Measurements from ENCODE around the gene CSNK1G2.

Gene CSNK1G2

DNA sequence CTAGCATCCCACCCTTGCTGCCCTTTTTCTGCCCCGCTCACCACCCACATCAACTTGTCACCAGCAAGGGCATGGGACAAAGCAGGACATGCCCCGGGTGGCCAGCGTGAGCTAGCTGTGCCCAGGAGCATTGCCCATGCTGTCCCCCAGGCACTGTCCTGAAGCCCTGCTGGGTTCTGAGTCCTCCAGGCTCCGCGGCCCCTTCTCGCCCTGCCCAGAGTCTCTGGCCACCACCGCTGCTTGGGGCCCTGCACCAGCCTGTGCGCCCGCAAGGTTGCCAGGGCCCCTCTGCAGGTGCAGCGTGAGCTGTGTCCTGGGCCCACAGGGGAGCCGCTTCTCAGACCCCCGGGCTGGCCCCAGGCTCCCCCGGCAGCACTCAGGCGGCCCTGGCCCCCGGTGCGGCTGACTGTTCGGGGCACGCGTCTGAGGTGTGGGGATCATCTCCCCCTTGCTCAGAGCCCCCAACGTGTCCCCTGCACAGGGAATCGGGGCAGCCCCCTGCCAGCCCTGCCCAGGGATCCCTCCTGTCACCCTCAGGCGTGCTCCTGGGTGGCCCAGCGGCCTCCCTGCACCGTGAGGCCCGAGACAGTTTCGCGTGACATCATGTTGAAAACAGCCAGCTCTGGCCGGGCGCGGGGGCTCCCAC lies 4.1 kb downstream of the CSNK1G2 start:
- DNase-seq = no peak

DNA sequence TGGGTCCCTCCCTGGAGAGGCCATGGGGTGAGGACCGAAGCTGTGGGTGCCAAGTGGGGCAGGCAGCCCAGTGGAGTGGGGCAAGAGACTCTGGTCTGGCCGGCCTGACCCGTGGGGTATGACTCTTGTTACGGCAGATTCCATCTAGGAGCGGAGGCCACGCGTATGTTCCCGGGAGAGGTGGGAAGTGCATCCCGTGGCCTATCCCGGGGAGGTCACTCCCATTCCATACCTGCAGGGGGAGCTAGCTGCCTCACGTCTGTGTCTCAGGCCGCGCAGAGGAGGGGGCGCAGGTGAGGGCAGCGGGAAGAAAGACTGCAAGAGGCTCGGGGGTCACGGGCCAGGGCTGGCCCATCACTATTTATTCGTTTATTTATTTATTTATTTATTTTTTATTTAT lies 4.9 kb downstream of the CSNK1G2 start:
- no peak for DNase-seq

DNA sequence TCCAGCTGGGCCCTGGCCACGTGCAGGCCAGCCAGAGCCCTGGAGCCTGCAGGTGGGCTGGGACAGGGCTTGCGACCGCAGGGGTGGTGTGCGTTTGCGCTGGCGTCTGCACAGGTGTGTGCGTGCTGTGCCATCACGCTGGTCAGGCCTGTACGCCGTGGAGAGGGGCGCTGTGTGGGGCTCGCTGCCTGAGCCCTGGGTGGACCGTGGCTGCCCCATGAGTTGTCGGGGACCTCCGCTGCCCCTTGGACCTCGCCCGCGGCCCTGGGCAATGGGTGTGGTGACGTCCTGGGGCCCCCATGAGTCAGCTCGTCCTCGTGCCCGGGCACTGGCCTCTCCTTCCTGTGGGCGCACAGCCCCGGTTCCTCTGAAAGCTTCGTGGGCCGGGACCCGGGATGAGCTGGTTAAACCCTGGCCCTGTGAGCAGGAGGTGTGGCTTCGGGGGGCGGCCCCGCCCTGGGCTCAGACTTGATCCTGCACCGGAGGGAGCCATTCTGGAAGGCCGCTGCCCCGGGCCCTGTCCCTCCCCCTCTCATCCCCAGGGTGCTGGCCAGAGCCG lies 6.8 kb downstream of the CSNK1G2 start:
- DNase-seq = no peak

DNA sequence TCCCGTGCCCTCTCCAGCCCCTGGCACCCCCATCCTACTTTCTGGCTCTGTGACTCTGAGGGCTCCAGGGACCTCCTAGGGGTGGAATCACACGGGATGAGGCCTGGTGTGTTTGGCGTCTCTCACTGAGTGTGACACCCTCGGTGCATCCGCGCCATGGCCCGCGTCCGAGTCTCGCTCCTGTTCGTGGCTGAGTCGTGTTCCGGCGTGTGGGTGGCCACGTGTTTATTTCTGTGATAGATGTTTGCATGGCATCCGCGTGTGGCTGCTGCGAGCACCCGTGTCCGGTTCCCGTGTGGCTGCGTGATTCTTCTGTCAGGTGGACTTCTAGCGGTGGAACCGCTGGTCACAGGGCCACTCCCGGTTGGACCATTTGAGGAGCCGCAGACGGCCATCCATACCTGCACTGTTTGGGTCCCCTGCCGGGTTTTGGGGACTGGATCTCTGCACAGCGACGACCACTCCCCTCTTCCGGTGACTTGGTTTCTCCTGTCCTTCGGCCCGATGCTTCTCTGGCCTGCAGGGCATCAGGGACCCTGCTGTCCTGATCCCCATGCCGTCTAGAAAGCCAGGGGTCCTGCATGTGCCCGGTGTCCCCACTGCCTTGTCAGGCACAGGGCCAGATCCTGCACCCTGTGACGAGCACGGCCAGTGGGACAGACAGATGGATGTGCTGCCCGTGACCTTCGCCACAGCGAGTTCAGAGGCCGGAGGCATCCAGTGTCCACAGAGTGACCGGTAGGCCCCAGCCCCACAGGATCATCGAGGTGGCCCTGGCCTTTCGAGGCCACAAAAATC lies 8.5 kb downstream of the CSNK1G2 start:
- no peak for DNase-seq

DNA sequence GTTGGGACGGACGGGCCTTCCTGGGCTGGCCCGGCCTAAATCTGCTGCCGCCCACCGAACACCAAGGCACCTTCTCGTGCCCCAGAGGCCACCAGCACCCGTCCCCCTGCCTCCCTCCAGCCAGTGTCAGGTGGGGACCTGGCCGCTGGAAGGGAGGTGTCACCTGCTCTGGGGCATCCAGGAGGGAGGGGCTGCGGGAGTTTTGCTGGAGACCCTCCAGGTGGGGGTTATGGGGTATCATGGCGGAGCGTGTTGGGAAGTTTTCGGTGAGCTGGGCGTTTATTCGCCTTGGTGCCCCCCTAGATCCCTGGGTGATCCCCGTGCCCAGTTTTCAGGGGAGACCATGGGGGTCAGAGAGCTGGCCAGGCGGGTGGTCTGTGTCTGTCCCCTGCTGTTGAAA lies 9.7 kb downstream of the CSNK1G2 start:
- no peak for DNase-seq

DNA sequence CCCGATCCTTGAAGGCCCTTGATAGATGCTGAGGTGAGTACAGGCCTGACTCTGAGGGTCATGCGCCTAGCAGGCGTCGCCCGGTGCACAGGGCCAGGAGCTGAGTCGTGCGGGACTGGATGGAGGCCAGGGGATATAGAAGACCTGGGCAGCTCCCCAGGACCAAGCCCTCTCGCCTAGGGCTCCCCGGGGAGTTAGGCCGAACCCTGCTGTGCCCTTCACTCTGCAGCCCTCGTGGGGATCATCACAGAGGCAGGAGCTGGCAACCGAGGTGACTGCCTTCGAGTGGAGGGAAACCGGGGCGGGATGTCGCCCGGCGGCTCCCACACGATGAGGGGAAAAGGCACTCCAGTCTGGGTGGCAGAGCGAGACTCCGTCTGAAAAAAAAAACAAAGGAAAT lies 11.7 kb downstream of the CSNK1G2 start:
- no peak for DNase-seq

DNA sequence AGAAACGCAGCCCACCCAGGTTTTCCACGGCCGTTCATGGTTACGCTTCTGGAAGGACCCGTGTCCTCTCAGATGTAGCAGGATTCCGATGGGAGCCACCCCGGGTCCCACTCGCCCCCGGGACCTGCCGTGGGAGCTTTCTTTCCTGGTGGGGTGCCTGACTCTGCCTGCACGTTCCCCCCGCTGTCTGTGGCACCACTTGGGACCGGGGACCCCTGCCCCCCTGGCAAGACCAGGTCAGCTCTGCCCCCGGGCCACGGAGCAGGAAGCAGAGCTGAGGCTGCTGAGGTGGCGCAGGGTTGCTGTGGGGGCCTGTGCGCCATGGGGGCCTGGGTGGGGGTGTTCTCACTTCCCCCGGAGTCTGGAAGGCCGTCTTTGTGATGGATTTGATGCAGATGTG lies 12.1 kb downstream of the CSNK1G2 start:
- DNase-seq = no peak

DNA sequence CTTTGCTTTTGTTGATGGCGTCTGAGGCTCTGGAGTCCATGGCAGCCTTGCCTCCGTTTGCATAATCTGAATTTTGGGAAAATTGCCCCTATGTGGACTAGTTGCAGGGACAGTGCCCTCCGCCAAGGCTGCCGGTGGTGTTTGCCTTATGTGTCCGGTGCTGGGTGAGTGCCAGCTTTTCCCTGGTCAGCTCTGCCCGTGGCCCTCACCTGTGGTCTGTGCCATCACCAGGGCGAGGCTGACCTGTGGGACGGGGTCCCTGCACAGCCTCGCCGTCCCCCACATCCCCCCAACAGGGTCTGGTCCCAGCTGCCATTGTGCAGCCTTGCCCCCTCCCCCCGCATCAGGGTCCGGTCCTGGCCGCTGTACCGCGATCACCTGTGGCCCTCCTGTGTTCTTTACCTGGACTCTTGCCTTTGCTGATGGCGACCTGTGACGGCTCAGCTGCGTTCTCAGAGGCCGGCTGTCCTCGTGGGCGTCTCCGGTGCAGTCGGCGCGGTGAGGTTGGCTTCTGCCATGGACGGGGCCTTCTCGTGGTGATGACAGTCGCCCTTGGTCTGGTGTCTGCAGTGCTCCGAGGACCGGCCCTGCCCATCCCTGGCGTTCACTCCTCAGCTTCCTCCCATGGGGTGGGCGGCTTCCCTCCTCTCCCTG lies 12.6 kb downstream of the CSNK1G2 start:
- no peak for DNase-seq

DNA sequence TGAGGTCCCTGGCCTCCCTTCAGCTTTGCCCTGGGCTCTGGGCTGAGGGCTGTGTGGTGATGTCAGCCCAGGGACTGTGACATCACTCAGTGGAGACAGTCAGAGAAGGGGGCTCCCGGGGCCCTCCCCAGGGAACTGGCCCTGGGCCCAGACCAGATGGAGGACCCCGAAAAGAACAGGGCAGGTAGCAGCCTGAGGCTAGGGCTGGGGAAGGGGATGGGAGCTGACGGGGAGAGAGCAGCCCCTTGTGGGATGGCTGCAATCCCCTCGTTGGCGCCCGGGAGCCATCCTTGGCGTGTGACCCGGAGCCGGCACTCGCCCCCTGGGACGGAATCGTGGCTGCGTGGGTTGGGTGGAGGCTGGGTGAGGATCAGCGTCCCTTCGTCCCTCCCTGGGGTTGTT lies 13.6 kb downstream of the CSNK1G2 start:
- no peak for DNase-seq

DNA sequence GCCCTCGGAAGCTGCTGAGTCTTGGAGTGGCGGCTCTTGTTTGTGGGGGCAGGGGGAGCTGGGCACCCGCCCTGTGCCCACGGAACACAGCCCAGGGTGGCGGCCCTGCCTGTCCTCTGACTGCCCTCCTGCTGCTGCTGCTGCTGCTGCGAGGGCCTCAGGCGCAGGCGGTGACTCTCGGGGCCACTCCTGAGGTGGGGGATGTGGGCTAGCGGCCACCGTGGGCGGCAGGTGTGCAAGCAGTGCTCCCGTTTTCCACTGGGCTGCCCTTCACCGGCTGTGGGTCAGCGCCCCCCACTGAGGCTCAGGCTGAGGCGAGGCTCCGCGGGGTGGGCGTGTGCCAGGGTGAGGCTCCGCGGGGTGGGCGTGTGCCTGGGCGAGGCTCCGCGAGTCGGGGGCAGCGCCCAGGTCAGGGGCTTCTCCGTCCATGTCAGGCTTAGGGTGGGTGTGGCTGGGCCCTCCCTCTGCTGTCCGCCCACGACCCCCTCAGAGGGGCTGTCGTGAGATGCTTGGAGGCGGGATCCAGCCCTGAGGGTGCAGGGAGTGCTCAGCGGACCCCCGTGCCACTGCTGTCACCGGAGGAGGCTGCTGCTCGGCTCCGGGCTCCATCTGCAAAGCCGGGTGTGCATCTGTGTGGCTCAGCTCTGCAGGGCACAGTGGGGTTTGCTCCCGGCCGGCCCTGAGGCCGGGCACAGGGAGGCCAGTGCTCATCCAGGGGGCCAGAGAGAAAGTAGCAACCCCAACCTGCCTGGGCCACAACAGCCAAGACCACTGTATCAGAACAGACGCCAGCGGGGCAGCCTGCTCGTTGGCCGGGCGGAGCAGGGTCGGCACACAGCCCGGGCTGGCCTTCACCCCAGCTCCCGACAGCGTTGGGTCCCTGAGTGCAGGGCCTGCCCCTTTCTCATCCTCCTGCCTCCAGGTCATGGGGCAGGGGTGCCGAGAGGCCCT lies 14.5 kb downstream of the CSNK1G2 start:
- DNase-seq = no peak

DNA sequence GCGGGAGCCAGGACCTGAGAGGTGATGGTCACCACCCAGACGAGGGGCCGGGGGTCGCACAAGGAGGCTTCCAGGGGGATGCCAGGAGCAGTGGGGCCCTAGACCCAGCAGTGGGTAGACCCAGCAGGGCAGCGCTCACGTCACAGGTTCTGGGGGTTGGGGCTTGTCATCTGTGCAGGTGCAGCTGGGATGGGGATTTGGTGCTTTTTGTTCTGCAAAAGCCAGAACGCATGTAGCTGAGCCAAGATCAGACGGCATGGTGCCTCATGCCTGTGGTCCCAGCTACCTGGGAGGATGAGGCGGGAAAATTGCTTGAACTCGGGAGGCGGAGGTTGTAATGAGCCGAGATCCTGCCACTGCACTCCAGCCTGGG lies 15.1 kb downstream of the CSNK1G2 start:
- no peak for DNase-seq

DNA sequence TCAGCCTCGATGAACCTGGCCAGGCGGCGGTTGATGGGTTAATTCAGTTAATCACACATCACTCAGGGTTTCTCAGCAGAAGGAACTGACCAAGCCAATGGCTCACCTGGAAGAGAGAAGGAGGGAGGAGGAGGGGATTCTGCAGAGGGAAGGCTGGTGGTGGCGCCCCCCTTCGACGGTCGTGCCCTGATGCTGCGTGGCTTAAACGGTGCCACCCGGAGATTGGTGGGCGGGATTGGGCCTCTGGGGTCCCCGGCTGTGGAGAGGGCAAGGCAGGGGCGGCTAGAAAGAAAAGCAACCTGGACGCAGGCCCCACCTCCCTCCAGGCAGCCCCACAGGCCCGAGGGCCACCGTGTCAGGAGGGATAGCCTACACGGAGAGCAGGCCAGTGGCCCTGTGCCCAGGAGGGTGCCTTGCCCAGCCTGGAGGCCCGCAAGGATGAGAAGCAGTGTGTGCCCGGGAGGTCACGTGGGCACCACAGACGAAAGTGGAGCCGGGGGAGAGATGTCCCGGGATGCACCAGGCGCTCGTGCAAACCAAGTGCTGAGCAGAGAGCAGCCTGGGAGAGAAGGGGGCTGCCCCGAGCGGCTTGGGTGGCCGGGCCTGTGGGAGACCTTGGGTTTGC lies 16.0 kb downstream of the CSNK1G2 start:
- DNase-seq = no peak

DNA sequence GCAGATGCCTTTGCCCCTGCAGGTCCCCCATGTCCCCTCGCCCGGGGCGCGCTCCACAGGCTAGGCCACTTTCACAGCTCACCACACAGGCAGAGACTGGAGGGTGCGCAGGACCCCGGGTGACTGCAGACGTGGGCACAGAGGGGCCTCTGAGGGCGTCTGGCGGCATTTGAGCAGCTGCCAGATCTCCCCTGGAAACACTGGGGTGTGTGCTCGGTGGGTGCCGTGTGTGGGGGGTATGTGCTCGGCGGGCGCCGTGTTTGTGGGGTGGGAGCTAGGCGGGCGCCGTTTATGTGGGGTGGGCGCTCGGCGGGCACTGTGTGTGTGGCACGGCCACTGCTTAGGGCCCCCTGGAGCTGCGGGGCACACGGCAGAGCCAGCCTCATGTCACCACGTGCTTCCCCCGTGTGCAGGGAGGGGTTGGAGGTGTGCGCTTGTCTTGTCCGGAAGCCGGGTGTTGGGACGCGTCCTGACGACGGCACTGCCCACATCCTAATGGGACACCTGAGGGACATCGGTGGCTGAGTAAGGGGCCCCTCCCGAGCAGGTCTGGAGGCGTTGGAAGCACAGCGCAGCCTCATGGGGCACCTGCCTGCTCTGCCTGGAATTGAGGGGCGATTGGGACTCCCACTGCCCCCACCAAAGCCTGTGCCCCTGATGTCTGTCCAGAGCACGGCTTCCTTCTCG lies 16.7 kb downstream of the CSNK1G2 start:
- no peak for DNase-seq

DNA sequence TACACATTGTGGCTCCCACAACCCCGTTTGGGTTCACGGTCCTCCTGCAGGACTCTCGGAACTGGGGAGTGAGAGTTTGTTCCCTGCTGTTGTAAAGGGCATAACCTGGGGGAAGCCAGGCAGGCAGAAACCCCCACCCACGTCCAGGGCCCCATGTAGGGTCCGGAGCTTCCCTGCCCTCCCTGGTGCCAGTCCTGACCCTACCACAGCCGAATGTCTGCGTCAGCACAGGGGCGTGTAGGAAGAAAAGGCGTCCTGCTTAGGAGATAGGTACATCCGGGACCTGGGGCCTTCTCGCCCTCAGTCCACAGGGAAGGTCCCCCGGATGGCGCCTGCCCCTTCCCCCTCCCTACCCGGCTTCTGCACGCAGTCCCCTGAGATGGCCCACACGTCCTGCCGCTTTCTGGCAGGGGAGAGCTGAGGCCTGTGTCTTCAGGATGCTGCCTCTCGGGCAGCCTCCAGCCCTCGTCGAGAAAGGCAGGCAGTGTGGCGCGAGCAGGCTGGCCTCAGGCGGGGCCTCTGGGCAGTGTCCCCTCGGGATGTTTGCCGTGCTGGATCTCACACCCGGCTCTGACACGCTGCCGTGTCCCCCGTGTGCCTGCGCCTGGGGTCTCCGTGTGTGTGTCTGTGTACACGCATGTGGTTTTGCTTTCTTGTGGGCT lies 19.1 kb downstream of the CSNK1G2 start:
- no peak for DNase-seq

DNA sequence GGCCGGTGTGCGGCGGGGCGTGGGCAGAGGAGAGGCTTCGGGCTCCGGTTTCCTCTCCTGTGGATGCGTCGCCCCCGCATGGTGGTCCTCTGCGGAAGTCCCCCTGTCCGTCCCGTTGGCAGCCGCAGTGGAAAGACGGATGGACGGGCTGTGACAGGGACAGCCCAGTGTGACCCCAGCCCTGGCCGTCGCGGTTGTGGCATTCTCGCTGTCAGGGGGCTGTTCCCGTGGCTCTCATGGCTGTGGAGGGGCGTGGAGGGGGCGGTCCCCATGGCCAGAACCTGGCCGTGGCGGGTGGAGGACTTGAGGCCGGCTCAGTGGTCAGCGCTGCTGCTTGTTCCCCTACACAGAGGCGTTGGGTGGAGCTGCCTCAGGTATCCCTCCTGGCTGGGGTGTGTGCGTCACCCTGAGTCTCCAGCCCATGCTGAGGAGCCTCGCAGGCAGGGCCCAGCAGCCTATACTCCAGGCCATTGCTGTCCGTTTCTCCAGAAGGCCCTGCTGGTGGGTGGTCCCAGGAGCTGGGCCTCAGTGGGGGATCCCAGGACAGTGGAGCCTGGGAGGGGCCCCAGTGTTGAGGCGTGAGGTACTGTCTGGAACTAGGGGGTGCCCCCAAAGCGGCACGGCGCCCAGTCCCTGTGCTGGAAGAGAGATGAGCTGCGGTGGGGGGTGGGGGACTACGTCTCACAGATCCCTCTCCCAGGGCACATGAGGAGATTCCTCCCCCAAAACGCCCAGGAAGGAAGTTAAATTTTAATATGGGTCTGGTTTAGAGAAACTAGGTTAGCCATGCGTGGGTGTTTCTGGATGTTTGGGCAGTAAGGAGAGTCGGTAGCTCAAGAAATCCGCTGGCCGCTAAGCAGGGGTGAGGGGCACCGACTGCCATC lies 20.3 kb downstream of the CSNK1G2 start:
- no peak for DNase-seq

DNA sequence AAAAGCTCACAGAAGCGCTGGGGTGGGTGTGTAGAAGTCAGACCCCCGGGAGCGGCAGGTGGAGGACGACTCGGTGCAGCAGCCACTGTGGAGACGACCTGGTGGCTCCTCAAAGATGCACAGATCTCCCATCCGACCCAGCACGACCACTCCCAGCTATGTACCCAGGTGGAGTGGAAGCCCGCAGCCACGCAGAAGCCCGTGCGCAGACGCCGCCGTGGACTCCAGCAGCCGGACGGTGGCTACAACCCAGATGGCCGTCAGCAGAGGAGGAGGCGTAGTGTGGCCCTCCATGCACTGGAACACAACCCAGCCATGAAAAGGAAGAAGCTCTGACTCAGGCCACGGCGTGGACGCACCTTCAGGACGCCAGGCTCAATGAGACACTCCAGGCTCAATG lies 21.7 kb downstream of the CSNK1G2 start:
- DNase-seq = no peak

DNA sequence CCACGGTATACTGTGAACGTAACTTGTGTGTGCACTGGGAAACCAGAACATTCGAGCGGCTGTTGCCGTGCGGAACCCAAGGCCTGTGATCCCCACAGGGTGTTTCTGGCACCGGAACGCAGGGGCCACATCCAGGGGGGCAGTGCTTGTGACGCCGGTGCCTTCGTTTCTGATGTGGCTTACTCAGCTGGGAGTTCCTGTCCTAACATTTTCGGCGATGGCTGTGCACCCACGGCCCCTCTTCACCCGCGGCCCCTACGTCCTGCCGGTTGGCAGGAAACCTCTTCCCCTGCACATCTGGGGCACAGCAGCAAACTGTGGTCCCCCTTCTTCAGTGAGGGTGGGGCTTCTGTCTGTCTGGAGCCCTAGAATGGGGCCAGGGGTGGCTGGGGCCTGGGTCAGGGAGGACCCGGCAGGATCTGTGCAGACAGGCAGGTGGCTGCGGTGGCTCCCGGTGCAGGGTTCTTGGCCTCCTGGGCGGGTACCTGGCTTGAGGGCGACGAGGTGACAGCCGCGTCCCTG lies 26.2 kb downstream of the CSNK1G2 start:
- DNase-seq = no peak

DNA sequence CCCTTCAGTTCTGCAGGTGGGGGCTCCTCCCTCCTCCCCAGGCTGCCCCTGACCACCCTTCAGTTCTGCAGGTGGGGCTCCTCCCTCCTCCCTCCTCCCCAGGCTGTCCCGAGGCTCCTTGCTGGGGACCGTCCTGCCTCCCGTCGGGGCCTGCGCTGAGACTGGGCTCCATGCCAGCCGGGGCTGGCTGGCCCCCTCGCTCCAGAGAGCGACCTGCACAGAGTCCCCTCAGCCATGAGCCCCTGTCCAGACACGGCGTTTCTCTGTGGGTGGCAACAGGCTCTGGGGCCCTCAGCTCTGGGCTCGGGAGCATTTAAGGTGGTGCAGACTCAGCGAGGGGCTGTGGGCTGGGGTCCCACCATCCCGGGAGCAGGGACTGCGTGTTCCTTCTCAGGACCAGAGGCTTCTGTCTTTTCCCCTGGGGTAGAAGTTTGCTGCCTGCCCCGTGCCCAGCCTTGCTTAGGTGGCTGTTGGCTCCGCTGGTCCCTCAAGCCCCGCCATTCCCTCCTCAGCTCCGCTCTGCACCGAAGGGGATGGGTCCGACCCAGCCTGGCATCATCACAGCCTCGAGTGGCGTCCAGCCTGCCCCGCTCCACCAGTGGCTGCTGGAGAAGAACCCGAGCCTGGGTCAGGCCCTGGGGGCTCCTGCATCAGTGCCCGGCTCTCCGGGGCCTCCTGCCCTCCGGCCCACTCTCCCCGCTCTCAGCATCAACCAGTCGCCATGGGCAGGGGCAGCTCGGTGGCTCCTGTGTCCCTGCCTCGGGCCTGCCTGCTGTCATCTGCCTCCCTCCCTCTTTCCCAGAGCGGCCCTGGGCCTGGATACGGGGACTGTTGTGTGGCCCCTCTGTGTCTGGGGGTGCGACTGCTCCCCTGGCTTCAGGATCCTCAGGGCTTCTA lies 27.6 kb downstream of the CSNK1G2 start:
- DNase-seq = no peak
